HL-60 (cell line): ENCODE results near the gene NDC1.

Experiments
- CTCF ChIP-seq: IDR thresholded peaks from one replicate; pipeline ENCODE4 v1.5.1; 2011; ENCODE audit warnings: low read length, control low read depth, inconsistent platforms; ENCODE audit not compliant: insufficient read depth
- POLR2AphosphoS5 ChIP-seq: IDR thresholded peaks from 2 replicates; pipeline ENCODE4 v1.6.1; 2012; ENCODE audit warnings: low read depth

GRCh38 chr1:53731779-53732305 lies 106.3 kb downstream of the NDC1 start:
- TF ChIP-seq CTCF, result no peak
- no peak for TF ChIP-seq POLR2AphosphoS5
